NCI-H187 treated with DMSO at 0.1 percent for 48 hours (cell line): ENCODE results near the gene KRTAP12-2.

Source experiments
- DNase-seq: peaks from one replicate; lab custom pipeline; 2025; lab: John Stamatoyannopoulos, UW

The KRTAP12-2 gene, protein sequence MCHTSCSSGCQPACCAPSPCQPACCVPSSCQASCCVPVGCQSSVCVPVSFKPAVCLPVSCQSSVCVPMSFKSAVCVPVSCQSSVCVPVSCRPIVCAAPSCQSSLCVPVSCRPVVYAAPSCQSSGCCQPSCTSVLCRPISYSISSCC

GRCh38 chr21:44666401-44667320 lies at the start of gene KRTAP12-2:
TSS of gene KRTAP12-2 (minus strand) at chr21:44666927. CDS start at chr21:44666886, 41 bp downstream.
- no peak for DNase-seq

DNA sequence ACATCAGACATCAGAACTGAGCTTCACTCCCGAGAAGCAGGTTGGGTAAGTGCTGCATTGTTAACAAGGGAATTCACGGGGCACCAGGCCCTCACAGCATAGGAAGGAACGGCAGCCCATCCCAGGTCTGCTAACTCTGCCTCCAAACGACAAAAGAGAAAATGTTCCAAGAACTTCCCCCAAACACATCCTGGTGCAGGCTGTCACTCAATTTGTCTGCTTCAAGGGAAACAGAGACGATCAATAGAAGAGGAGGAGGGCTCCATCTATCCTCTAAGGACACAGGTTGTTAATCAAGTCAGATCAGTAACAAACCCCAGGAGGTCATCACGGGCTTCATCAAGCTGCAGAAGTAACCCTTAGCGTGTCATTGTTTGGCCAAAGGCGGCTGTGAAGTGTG lies 48.2 kb upstream of the KRTAP12-2 start:
- no peak for DNase-seq

DNA sequence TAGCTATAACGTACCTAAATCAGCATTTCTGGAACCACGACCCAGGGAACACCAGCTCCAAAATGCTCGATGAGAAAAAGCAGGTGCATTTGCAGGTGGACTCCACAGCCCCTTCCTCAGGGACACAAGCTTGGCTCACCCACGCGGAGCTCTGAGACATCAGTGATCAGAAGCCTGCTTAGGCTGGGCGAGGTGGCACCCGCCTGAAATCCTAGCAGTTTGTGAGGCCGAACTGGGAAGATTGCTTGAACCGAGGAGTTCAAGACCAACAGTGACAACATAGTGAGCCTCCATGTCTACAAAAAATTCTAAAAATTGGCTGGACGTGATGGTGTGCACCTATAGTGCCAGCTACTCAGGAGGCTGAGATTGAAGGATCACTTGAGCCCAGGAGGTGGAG lies 47.1 kb upstream of the KRTAP12-2 start:
- DNase-seq: no peak

DNA sequence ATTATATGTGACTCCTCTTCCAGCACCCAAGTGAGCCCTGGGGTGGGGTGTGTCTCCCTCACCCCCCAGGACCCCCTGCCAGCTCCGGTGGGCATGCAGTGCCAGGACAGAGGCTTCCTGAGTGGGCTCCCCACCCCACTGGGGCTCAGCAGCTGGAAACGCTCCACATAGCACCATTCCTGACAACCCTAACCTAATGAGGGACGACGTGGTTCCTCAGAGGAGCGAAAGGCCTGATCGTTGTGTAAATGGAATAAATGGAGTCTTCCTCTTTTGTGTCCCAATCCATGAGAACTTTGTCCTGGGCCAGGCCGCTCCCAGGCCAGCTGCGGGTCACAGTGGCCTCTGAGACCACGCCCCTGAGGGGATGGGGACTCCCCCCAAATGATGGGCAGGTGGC lies 46.4 kb upstream of the KRTAP12-2 start:
- no peak for DNase-seq

GRCh38 chr21:44712203-44713028 lies 45.7 kb upstream of the KRTAP12-2 start:
- no peak for DNase-seq

DNA sequence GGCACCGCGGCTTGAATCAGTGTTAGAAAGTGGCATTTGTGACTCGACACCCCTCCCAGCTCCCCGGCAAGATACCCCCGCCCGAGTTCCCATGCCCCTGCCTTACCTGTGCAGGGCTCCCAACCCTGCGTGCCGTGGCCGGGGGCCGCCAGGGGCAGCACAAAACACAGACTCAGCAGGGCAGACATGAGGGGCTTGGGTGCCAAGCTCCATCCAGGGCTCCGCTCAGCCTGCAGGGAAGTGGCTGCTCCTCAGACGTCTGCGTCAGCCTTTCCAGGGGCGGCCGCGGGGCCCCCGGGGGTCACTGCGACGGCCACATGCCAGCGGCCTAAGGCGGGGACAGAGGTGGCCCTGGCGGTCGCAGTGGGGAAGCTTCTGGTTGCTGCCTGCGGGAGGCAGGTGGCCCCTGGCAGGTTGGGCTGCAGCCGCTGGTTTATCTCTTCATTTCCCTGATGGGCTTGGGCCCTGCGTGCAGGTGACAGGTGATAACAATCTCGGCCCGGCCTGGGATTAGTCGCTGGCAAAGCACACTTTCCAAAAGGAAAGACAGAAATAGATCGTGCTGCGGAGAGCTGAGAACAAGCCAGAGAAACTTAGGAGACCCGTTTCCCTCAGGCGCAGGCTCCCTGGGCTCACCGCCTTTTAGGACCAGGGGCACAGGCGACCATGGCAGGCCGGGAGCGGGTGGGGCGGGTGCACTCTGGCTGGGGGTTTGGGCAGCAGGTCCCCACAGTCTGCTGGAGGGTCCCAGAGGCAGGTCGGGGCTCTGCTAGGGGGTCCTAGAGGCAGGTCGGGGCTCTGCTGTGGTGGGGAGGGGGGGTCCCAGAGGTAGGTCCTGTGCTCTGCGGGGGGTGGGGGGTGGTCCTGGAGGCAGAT lies 44.8 kb upstream of the KRTAP12-2 start, which contains the start of gene TSPEAR:
Gene TSPEAR, minus strand, starts transcription at position 246 of the 876 bp plus-strand sequence. Its CDS starts 58 bp downstream, at position 188.
- DNase-seq: peak; percentile 59

DNA sequence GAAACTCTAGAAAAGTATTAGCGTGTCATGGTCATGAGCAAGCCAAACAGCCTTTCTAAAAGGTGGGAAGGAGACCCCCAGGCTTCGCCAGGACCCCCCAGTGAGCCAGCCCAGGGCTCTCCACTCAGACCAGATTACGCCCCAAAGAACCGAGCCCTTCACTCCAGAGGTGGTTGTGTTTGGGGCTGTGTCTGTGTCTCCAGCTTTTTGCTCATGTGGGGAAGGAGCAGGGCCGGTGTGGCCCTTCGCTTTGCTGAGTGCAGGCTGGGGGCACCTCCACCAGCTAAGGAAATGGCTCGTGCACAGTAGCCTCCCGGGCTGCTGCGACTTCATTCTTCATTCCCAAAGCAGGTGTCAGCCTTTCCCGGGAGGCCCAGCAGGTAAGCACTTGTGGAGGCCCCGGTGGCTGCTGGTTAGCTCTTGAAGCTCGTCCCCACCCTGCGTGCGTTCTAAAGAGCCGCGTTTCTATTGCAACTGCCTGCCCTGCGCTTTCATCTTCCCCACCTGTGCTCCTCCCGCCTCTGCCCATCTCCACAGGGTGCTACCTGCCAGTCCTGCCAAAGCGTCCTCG lies 44.1 kb upstream of the KRTAP12-2 start:
- peak; percentile 97 for DNase-seq

- DNase-seq: no peak
Measured at GRCh38 chr21:44710294-44710665, 43.6 kb upstream of the KRTAP12-2 start.

DNA sequence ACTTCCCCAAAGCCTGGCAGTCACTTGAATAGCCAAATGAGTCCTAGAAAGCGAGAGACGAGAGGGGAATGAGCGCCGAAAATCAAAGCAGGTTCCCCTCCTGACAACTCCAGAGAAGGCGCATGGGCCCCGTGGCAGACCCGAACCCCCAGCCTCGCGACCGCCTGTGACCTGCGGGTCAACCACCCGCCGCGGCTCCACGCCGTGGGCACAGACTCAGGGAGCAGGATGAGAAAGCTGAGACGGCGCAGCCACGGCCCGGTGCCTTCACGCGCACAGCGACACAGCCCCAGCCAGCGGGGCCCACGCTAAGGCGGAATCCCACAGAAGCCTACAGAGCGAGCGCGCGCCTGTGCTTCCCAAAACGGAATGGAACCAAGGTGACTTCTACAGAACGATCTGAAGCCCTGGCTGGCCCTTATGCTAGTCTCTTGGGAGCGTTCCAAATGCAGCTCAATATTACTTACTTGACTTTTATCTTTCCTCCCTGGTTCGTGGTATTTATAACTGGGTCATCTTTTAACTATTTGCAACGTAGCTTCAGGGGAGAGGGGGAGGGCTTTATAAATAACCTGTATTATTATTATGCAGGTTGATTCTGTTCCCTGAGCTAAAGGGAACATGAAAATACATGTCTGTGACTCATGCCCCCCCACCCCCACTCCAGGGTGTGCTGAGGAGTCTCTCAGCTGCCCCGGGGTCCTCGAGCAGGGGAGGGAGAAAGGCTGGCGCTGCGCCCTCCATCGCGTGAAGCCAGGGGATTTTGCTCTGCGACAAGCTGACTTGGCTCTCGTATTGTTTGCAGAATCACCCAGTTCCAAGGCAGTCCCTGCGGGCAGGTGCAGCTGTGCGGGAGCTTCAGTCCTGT lies 42.9 kb upstream of the KRTAP12-2 start:
- DNase-seq: peak; percentile 38

GRCh38 chr21:44708866-44709425 lies 42.2 kb upstream of the KRTAP12-2 start:
- no peak for DNase-seq

DNA sequence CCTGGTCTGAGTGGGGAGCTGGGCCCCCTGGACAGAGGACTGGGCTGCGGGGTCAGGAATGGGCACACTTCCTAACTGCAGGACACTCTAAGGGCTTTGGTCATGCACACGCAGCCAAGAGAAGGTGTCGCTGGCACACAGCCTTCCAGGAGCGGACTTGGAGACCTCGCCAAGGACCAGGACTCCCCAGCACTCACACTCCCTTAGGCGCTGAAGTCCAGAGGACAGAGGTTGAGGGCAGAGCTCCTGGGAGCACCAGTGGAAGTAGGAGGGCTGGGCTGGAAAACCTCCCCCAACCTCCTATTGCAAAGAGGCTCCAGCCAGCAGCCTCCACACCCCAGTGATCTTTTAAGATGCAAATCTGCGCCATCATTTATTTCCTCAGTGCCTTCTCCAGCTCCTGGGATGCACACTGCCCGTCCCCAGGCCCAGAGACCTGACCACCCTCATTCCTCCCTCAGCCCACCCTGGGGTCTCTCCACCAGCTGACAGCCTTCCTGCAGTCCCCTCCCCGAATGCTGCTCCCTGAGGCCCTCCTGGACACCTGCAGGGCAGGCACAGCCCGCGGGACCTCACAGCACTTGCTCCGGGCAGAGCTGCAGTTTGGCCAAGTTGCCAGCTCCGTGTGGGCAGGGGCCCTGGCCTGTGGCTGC lies 41.6 kb upstream of the KRTAP12-2 start:
- no peak for DNase-seq

DNA sequence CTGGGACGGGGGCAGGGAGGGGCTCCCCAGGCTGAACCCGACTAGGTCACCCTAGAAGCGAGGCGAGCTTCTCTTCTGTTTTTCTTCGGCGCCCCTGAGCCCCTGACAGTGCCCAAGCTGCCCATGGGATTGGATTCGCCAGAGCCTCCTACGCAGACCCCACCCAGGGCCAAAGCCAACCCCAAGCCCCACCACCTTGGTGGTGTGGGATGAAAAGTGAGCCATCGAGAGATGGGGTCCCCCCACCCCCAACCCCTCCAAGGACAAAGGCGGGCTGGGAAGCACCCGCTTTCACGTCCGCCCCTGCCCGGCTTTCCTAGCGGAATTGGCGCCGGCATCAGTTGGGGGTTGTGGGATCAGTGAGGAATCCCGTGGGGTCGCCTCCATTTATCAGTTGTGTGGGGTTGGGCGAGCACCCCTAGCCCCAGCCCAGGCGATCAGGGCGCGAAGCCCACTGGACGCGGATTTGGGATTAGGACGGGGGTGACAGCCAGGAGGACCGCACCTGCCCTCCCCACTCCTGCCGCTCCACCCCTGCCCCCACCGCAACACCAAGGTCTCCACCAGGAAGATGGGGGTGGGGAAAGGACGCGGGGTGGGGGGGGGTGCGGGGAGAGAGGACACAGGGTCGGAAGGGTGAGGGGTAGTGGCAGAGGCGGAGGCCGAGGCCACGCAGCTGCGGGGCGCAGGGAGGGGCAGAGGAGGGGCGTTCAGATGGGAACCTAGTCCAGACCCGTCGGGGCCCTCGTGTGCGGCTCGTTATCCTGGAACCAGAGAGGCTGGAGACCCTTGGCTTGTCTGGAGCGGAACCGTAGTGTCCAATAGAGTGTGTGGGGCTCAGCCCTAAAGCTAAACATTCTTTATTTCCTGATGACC lies 40.2 kb upstream of the KRTAP12-2 start:
- DNase-seq: no peak

DNA sequence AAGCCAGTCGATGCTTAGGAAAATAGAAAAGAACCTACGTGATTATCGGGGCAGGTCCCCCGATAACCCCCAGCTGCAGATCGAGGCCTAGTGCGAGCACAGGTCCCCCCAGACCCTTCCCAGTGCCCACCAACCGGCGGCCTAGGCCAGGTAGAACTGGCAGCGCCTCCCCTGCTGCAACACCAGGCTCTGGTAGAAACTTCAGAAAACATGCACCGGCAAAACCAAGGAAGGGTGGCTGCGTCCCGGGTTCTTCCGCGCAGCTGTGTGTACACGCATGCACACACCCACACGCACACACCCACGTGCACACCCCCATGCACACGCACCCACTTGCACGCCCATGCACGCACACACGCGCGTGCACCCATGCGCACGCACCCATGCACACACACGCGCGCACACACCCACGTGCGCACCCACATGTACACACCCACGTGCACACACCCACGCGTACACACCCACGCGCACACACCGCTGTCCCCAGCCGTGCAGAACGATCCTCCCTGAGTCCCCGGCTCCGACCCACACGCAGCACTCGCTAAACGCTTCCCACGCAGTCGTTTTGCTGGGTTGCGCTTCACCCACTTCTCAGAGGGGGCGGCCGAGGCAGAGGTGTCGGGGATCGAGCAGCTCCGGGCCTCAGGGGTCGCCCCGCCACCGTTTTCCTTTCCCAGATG lies 39.4 kb upstream of the KRTAP12-2 start:
- no peak for DNase-seq

GRCh38 chr21:44704636-44705001 lies 37.9 kb upstream of the KRTAP12-2 start:
- no peak for DNase-seq

DNA sequence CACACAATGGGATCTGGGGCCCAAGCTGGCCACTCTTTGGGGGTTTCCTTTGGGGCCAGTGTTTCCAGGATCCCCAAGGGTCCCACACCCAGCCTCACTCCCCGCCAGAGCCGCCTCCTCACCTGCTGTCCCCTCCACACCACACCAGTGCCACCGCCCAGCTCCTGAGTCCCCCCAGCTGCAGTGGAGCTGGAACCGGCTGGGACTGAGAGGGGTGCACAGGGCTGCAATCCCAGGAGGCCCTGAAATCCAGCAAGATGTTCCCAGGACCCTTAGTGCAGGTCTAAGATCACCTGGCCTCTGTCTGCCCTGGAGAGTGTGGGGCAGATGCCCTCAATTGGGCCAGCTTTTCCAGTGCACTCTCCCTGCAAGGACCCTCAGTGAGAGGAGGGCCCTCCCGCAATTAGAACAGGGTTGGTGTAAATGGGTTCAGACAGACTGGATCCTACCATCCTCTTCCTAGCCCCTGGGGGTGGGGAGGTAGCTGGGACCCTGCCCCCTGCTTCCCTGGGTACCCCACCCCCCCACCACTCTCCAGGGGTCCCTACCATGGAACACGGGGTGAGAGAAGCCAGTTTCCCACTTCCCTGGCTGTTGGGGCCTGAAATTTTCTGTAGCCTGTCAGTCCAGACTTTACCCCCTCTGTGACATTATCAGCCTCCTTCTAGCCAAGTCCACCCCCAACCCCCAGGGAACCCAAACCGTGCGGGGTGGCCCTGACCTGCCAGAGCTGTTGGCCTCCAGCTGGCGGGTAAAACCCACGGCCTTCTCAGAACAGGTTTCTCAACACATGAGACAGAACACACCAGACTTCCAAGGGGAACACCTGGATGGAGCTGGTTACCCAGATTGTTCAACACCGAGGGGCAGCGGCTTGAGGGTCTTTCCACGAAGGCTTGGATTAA lies 37.3 kb upstream of the KRTAP12-2 start:
- DNase-seq: no peak

DNA sequence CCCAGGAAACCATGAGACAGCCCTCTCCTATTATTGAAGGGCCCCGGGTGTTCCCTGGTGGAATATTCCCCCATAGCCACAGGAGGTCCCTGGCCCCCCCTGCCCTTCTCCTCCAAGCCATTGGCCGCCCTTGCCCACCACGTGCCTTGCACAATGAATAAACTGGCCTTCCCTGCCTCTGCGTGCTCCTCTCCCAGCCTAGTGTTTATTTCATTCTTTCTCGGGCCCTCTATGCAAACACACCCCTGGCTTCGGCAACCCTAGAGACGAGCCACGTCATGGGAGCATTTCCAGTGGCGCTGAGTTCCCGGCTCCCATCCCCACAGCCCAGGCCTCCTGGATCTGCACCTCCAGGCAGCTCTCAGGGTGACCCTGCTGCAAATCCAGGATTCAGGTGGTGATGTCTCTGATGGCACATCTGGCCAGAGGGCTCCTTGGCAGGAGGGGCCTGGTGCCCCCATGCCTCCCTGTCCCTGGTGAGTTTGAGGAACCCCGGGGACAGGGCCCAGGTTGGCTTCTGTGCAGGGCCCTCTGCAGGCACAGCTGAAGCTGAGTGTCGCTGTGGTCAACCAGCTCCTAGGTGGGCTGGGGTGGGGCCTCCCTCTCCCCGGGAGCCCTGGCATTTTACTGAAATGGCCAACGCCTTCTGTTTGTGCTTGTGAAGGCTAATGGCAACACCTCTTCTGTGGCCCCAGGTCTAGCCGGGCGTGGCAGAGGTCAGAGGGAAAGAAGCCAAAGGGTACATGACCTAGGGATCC lies 36.4 kb upstream of the KRTAP12-2 start:
- DNase-seq: no peak
